ENCODE measurements around the gene SH3RF2. TPM values are rescaled to one million over a fixed set of nuclear protein-coding genes. Genes with fewer than 3 reads are reported as not detected.
A peak's percentile ranks its signal among the peaks of the same experiment; 100 is the strongest.

Gene SH3RF2
- total RNA-seq, 4 donors from 2014 or later, result 67.9 to 172 (median 96.3) TPM

- 68 to 91% methylated on average over 2 to 3 of the region's 3 CpGs for WGBS, 2 donors (ENCODE audit: low coverage in 1 of 2)
- no peak for DNase-seq
- Histone ChIP-seq H3K4me3 (no peak overlapping the region), H3K27ac (peak overlapping the region in 3 of 4 donors; percentile 50 to 70 (median 50)), H3K4me1 (peaks cover 0 to 32% (median 15%) of the 10 kb centered on the region in 4 donors), H3K27me3 (no peaks in the 10 kb centered on the region), H3K9me3 (no peaks in the 10 kb centered on the region), H3K36me3 (no peaks in the 10 kb centered on the region)
- in situ Hi-C loops (cut with MboI; ENCODE audit: low pct_ligation_motif_present in 1 of 4, low pct_unique_long_range_greater_than_20kb in 1 of 4, low sequenced_read_pairs in 3 of 4), result no loop called here
- intact Hi-C loops (cut with DNase I; ENCODE audit: low total_unique reads), result no loop called here
- no peak for TF ChIP-seq POLR2A (IDR thresholded peaks at IDR 0.05)
- TF ChIP-seq EP300 (IDR thresholded peaks at IDR 0.05; ENCODE audit: low read depth), result no peak
- TF ChIP-seq POLR2AphosphoS5 (IDR thresholded peaks at IDR 0.05), result no peak
- TF ChIP-seq CTCF (IDR thresholded peaks at IDR 0.05), result no peak
Measured at GRCh38 chr5:145957388-145957787, 21.0 kb downstream of the SH3RF2 start.

- Histone ChIP-seq H3K4me3 (no peak overlapping the region), H3K36me3 (no peaks in the 10 kb centered on the region), H3K27ac (peak overlapping the region; percentile 47 to 70 (median 50)), H3K9me3 (no peaks in the 10 kb centered on the region), H3K4me1 (peaks cover 0 to 32% (median 15%) of the 10 kb centered on the region in 4 donors), H3K27me3 (no peaks in the 10 kb centered on the region)
- in situ Hi-C loops (cut with MboI; ENCODE audit: low pct_ligation_motif_present in 1 of 4, low pct_unique_long_range_greater_than_20kb in 1 of 4, low sequenced_read_pairs in 3 of 4) (no loop called here), intact Hi-C loops (cut with DNase I; ENCODE audit: low total_unique reads) (no loop called here)
- no peak for TF ChIP-seq EP300 (IDR thresholded peaks at IDR 0.05; ENCODE audit: low read depth)
- TF ChIP-seq POLR2A (IDR thresholded peaks at IDR 0.05), result no peak
- peak in 1 of 3 donors; percentile 12 for TF ChIP-seq POLR2AphosphoS5 (IDR thresholded peaks at IDR 0.05)
- DNase-seq, result no peak
- 53 to 54% methylated on average over 2 to 6 of the region's 6 CpGs for WGBS, 2 donors (ENCODE audit: low coverage in 1 of 2)
Measured at GRCh38 chr5:145958436-145958835, 22.1 kb downstream of the SH3RF2 start.

GRCh38 chr5:145960166-145960565, 23.8 kb downstream of the SH3RF2 start:
- Histone ChIP-seq H3K4me3 (no peak overlapping the region), H3K9me3 (no peaks in the 10 kb centered on the region), H3K27ac (no peak overlapping the region), H3K27me3 (no peaks in the 10 kb centered on the region), H3K36me3 (no peaks in the 10 kb centered on the region), H3K4me1 (peaks cover 0 to 30% (median 15%) of the 10 kb centered on the region in 4 donors)
- intact Hi-C loops (cut with DNase I; ENCODE audit: low total_unique reads), result no loop called here
- DNase-seq, result no peak
- in situ Hi-C loops (cut with MboI; ENCODE audit: low pct_ligation_motif_present in 1 of 4, low pct_unique_long_range_greater_than_20kb in 1 of 4, low sequenced_read_pairs in 3 of 4), result no loop called here
- 63 to 67% methylated on average over 1 of the region's 1 CpG for WGBS, 2 donors (ENCODE audit: low coverage in 1 of 2)
- no peak for TF ChIP-seq EP300 (IDR thresholded peaks at IDR 0.05; ENCODE audit: low read depth)
- no peak for TF ChIP-seq CTCF (IDR thresholded peaks at IDR 0.05)
- no peak for TF ChIP-seq POLR2AphosphoS5 (IDR thresholded peaks at IDR 0.05)
- no peak for TF ChIP-seq POLR2A (IDR thresholded peaks at IDR 0.05)

- Histone ChIP-seq H3K4me3 (no peak overlapping the region), H3K27me3 (no peaks in the 10 kb centered on the region), H3K4me1 (peaks cover 0 to 25% (median 14%) of the 10 kb centered on the region in 4 donors), H3K9me3 (no peaks in the 10 kb centered on the region), H3K27ac (no peak overlapping the region), H3K36me3 (no peaks in the 10 kb centered on the region)
- in situ Hi-C loops (cut with MboI; ENCODE audit: low pct_ligation_motif_present in 1 of 4, low pct_unique_long_range_greater_than_20kb in 1 of 4, low sequenced_read_pairs in 3 of 4) (no loop called here), intact Hi-C loops (cut with DNase I; ENCODE audit: low total_unique reads) (no loop called here)
- TF ChIP-seq POLR2AphosphoS5 (IDR thresholded peaks at IDR 0.05), result no peak
- no peak for TF ChIP-seq EP300 (IDR thresholded peaks at IDR 0.05; ENCODE audit: low read depth)
- TF ChIP-seq CTCF (IDR thresholded peaks at IDR 0.05), result no peak
- no peak for TF ChIP-seq POLR2A (IDR thresholded peaks at IDR 0.05)
- no peak for DNase-seq
- 63 to 70% methylated on average over 3 to 4 of the region's 4 CpGs for WGBS, 2 donors (ENCODE audit: low coverage in 1 of 2)
Measured at GRCh38 chr5:145960848-145961600, 24.6 kb downstream of the SH3RF2 start.
